Parathyroid adenoma (tissue), 2 donors: ENCODE results near the gene ZFP14.
A peak's percentile ranks its signal among the peaks of the same experiment; 100 is the strongest.

Experiments used
- H2AFZ ChIP-seq: fragments of 300-600 bp; sonication (generic); one replicate; pipeline ENCODE4 v1.7.0; 2017; ENCODE audit warnings: antibody characterized with exemption, mild to moderate bottlenecking
- H3K27ac ChIP-seq: fragments of 300-600 bp; sonication (generic); one replicate; pipeline ENCODE4 v1.7.0; 2017
- H3K27me3 ChIP-seq: fragments of 300-600 bp; sonication (generic); one replicate; pipeline ENCODE4 v1.7.0; 2017; ENCODE audit warnings: low read length; ENCODE audit not compliant: control insufficient read depth, insufficient read depth
- H3K36me3 ChIP-seq: fragments of 300-600 bp; sonication (generic); one replicate; pipeline ENCODE4 v1.7.0; 2017; ENCODE audit warnings: low read length; ENCODE audit not compliant: control insufficient read depth, insufficient read depth
- H3K4me1 ChIP-seq: fragments of 300-600 bp; sonication (generic); one replicate; pipeline ENCODE4 v1.7.0; 2017; ENCODE audit warnings: control low read depth
- H3K4me2 ChIP-seq: fragments of 300-600 bp; sonication (generic); one replicate; pipeline ENCODE4 v1.7.0; 2017; ENCODE audit warnings: low read length
- H3K4me3 ChIP-seq: fragments of 300-600 bp; sonication (generic); one replicate; pipeline ENCODE4 v1.7.0; 2017; ENCODE audit warnings: low read depth, low read length
- H3K79me2 ChIP-seq: fragments of 300-600 bp; sonication (generic); one replicate; pipeline ENCODE4 v1.7.0; 2017; ENCODE audit warnings: control low read depth
- H3K9ac ChIP-seq: fragments of 300-600 bp; sonication (generic); one replicate; pipeline ENCODE4 v1.7.0; 2017; ENCODE audit warnings: mild to moderate bottlenecking
- H3K9me3 ChIP-seq: fragments of 300-600 bp; sonication (generic); one replicate; pipeline ENCODE4 v1.7.0; 2017; ENCODE audit warnings: low read length; ENCODE audit not compliant: control insufficient read depth
- TF ChIP-seq, protein P1 (sequence below): fragments of 300-600 bp; sonication (generic); IDR thresholded peaks from one replicate; pipeline ENCODE4 v1.7.0; 2017; ENCODE audit warnings: antibody characterized with exemption, mild to moderate bottlenecking
- donor health status: primary hyperparathyroidism.

The ZFP14 gene

GRCh38 chr19:36378625-36379509, at the start of gene ZFP14:
TSS of gene ZFP14 (minus strand) at chr19:36379201. CDS start at chr19:36367892, 11,309 bp downstream.
- TF ChIP-seq, protein P1, sequence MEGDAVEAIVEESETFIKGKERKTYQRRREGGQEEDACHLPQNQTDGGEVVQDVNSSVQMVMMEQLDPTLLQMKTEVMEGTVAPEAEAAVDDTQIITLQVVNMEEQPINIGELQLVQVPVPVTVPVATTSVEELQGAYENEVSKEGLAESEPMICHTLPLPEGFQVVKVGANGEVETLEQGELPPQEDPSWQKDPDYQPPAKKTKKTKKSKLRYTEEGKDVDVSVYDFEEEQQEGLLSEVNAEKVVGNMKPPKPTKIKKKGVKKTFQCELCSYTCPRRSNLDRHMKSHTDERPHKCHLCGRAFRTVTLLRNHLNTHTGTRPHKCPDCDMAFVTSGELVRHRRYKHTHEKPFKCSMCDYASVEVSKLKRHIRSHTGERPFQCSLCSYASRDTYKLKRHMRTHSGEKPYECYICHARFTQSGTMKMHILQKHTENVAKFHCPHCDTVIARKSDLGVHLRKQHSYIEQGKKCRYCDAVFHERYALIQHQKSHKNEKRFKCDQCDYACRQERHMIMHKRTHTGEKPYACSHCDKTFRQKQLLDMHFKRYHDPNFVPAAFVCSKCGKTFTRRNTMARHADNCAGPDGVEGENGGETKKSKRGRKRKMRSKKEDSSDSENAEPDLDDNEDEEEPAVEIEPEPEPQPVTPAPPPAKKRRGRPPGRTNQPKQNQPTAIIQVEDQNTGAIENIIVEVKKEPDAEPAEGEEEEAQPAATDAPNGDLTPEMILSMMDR = no peak
- H3K27me3 ChIP-seq = no peaks in the 10 kb centered on the region
- peak within 1 kb of the TSS; percentile 79 for H3K27ac ChIP-seq
- peak within 1 kb of the TSS; percentile 92 for H2AFZ ChIP-seq
- H3K9me3 ChIP-seq = no peaks in the 10 kb centered on the region
- peak within 1 kb of the TSS; percentile 89 for H3K4me3 ChIP-seq
- H3K9ac ChIP-seq = no peak within 1 kb of the TSS
- peaks cover 4% of the 10 kb centered on the region for H3K4me1 ChIP-seq
- H3K36me3 ChIP-seq = no peaks in the 10 kb centered on the region
- H3K4me2 ChIP-seq = peak within 1 kb of the TSS; percentile 77
- H3K79me2 ChIP-seq = peaks cover 8% of the 10 kb centered on the region

- Histone ChIP-seq H3K9ac (no peak overlapping the region), H2AFZ (no peak overlapping the region), H3K27me3 (no peaks in the 10 kb centered on the region), H3K4me2 (no peak overlapping the region), H3K36me3 (no peaks in the 10 kb centered on the region), H3K4me3 (no peak overlapping the region), H3K9me3 (no peaks in the 10 kb centered on the region), H3K79me2 (no peaks in the 10 kb centered on the region), H3K27ac (no peak overlapping the region), H3K4me1 (no peaks in the 10 kb centered on the region)
- TF ChIP-seq, protein P1 = no peak
Measured at GRCh38 chr19:36423925-36424324, 44.9 kb upstream of the ZFP14 start.

DNA sequence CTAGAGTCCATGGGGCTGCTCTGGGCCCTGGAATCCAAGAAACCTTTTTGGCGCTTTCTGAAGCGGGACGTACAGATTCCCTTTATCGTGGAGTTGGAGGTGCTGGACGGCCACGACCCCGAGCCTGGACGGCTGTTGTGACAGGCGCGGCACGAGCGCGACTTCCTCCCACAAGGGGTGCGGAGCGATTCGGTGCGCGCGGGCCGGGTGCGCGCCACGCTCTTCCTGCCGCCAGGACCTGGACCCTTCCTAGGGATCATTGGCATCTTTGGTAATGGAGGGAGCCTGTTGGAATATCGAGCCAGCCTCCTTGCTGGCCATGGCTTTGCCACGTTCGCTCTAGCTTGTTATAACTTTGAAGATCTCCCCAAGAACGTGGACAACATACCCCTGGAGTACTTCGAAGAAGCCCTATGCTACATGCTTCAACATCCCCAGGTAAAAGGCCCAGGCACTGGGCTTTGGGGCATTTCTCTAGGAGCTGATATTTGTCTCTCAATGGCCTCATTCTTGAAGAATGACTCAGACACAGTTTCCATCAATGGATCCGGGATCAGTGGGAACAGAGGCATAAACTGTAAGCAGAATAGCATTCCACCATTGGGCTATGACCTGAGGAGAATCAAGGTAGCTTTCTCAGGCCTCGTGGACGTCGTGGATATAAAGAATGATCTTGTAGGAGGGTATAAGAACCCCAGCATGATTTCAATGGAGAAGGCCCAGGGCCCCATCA, 42.9 kb upstream of the ZFP14 start:
- no peaks in the 10 kb centered on the region for H3K4me1 ChIP-seq
- no peaks in the 10 kb centered on the region for H3K79me2 ChIP-seq
- peak overlapping the region; percentile 32 for H3K4me2 ChIP-seq
- no peak overlapping the region for H3K9ac ChIP-seq
- H3K4me3 ChIP-seq = peak overlapping the region; percentile 28
- no peak overlapping the region for H3K27ac ChIP-seq
- peak overlapping the region; percentile 54 for H2AFZ ChIP-seq
- H3K9me3 ChIP-seq = no peaks in the 10 kb centered on the region
- no peaks in the 10 kb centered on the region for H3K27me3 ChIP-seq
- TF ChIP-seq, protein P1 = no peak
- H3K36me3 ChIP-seq = no peaks in the 10 kb centered on the region

DNA sequence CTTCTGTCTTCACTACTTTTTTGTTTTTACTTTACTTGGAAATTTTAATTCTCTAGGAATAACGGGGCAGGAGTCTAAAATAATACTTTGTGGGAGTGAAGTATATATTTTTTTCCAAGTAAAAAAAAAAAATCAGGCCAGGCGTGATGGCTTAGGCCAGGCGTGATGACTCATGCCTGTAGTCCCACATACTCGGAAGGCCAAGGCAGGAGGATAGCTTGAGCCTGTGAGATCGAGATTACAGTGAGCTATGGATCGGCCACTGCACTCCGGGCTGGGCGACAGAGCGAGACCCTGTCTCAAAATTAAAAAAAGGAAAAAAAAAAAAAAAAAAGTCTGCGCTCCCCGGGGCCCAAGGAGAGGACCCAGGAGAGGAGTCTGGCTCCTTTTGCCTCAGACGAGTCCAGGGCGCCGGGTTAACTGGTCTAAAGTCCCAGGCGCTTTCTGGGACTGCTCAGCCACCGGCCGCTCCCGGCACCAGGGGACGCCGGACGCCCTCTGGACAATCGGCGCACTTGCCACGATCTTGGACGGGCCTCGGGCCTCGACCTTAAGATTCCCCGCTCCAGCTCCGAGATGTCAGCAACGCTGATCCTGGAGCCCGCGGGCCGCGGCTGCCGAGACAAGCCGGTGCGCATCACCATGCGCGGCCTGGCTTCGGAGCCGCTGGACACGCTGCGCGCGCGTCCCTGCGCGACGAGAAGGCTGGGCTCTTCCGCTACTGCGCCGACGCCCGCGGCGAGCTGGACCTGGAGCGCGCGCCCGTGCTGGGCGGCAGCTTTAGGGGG, 42.2 kb upstream of the ZFP14 start:
- Histone ChIP-seq H3K9ac (no peak overlapping the region), H3K9me3 (no peaks in the 10 kb centered on the region), H3K4me1 (no peaks in the 10 kb centered on the region), H3K4me2 (peak overlapping the region; percentile 32), H3K27me3 (no peaks in the 10 kb centered on the region), H3K27ac (no peak overlapping the region), H3K36me3 (no peaks in the 10 kb centered on the region), H2AFZ (peak overlapping the region; percentile 54), H3K4me3 (peak overlapping the region; percentile 28), H3K79me2 (no peaks in the 10 kb centered on the region)
- TF ChIP-seq, protein P1 = no peak
